Neural cell (in vitro differentiated cells): Measurements from ENCODE around the gene CLIP4. TPM values are rescaled to one million over a fixed set of nuclear protein-coding genes. Genes with fewer than 3 reads are reported as not detected.

Source experiments
- H2AFZ ChIP-seq: fragments of 200-600, 300-800 bp; sonication (generic), shearing (Covaris generic); 2 replicates; pipeline ENCODE4 v1.6.0; 2014; ENCODE audit warnings: low read depth, mild to moderate bottlenecking, antibody characterized with exemption, low read length, moderate library complexity
- H3F3A ChIP-seq: fragments of 200-600 bp; shearing (Covaris generic); 2 replicates; pipeline ENCODE4 v1.6.1; 2016; ENCODE audit warnings: mild to moderate bottlenecking, moderate library complexity, mixed read lengths, antibody characterized with exemption, low read length; ENCODE audit not compliant: insufficient read depth, poor library complexity, severe bottlenecking
- H3K27ac ChIP-seq: fragments of 200-600, 300-800 bp; sonication (generic), shearing (Covaris generic); 2 replicates; pipeline ENCODE4 v1.5.1; 2014; ENCODE audit warnings: mild to moderate bottlenecking, low read length, moderate library complexity
- H3K27me3 ChIP-seq: fragments of 300-800, 200-600 bp; sonication (generic), shearing (Covaris generic); 2 replicates; pipeline ENCODE4 v1.6.0; 2014; ENCODE audit warnings: mild to moderate bottlenecking, low read depth, low read length, moderate library complexity; ENCODE audit not compliant: insufficient read depth
- H3K36me3 ChIP-seq: fragments of 300-800, 200-600 bp; sonication (generic), shearing (Covaris generic); 2 replicates; pipeline ENCODE4 v1.5.1; 2014; ENCODE audit warnings: mild to moderate bottlenecking, antibody characterized with exemption, low read length, moderate library complexity; ENCODE audit not compliant: insufficient read depth
- H3K4me2 ChIP-seq: fragments of 300-800, 200-600 bp; sonication (generic), shearing (Covaris generic); 2 replicates; pipeline ENCODE4 v1.6.0; 2014; ENCODE audit warnings: mild to moderate bottlenecking, low read length
- H3K4me3 ChIP-seq: fragments of 300-800, 200-600 bp; sonication (generic), shearing (Covaris generic); 2 replicates; pipeline ENCODE4 v1.5.1; 2014; ENCODE audit warnings: mild to moderate bottlenecking, low read length, moderate library complexity
- H3K79me2 ChIP-seq: fragments of 200-600 bp; shearing (Covaris generic); replicated peaks from 2 replicates; pipeline ENCODE4 v1.6.0; 2014; ENCODE audit warnings: mild to moderate bottlenecking, low read length, moderate library complexity; ENCODE audit not compliant: insufficient read depth
- H3K9ac ChIP-seq: fragments of 300-800, 200-600 bp; sonication (generic), shearing (Covaris generic); 2 replicates; pipeline ENCODE4 v1.6.1; 2016; ENCODE audit warnings: mild to moderate bottlenecking, low read length, mixed read lengths
- H3K9me2 ChIP-seq: fragments of 200-600 bp; shearing (Covaris generic); 2 replicates; pipeline ENCODE4 v1.6.1; 2016; ENCODE audit warnings: mild to moderate bottlenecking, low read length, mixed read lengths; ENCODE audit not compliant: insufficient read depth
- H3K9me3 ChIP-seq: fragments of 200-600, 300-800 bp; sonication (generic), shearing (Covaris generic); 2 replicates; pipeline ENCODE4 v1.6.1; 2016; ENCODE audit warnings: mild to moderate bottlenecking, mixed run types, low read length, moderate library complexity, mixed read lengths
- H4K20me1 ChIP-seq: fragments of 200-600 bp; shearing (Covaris generic); 2 replicates; pipeline ENCODE4 v1.6.1; 2016; ENCODE audit warnings: mild to moderate bottlenecking, mixed run types; ENCODE audit not compliant: insufficient read depth
- EP300 ChIP-seq: fragments of 450-650 bp; conservative IDR thresholded peaks from 2 replicates; pipeline ENCODE4 v1.6.1; 2014; ENCODE audit warnings: antibody characterized with exemption, mild to moderate bottlenecking, moderate library complexity; ENCODE audit not compliant: poor library complexity, severe bottlenecking
- EZH2 ChIP-seq: fragments of 200-600, 300-800 bp; shearing (Covaris generic), sonication (generic); IDR thresholded peaks from 2 replicates; pipeline ENCODE4 v1.6.1; 2014; ENCODE audit warnings: antibody characterized with exemption, low read length, borderline replicate concordance, mild to moderate bottlenecking; ENCODE audit not compliant: insufficient read depth, poor library complexity, severe bottlenecking
- MXI1 ChIP-seq: fragments of 450-650 bp; conservative IDR thresholded peaks from 2 replicates; pipeline ENCODE4 v1.6.1; 2014; ENCODE audit warnings: antibody characterized with exemption, mild to moderate bottlenecking; ENCODE audit not compliant: poor library complexity, severe bottlenecking
- POLR2AphosphoS5 ChIP-seq: IDR thresholded peaks from 2 replicates; pipeline ENCODE4 v1.6.1; 2012
- RAD21 ChIP-seq: fragments of 450-650 bp; conservative IDR thresholded peaks from 2 replicates; pipeline ENCODE4 v1.6.1; 2014; ENCODE audit warnings: antibody characterized with exemption, mild to moderate bottlenecking, moderate library complexity
- SMC3 ChIP-seq: fragments of 450-650 bp; conservative IDR thresholded peaks from 2 replicates; pipeline ENCODE4 v1.6.1; 2014; ENCODE audit warnings: antibody characterized with exemption, mild to moderate bottlenecking, moderate library complexity; ENCODE audit not compliant: poor library complexity
- TAF1 ChIP-seq: IDR thresholded peaks from 2 replicates; pipeline ENCODE4 v1.6.1; 2012; ENCODE audit warnings: low read depth
- polyA plus RNA-seq: library from polyadenylated mRNA; depleted of rRNA; stranded (reverse); fragments of >200 nt; gene quantifications from 2 replicates; pipeline ENCODE4 v1.2.3, GENCODE V29; 2014
- TF ChIP-seq, protein P1 (sequence below): IDR thresholded peaks from 2 replicates; pipeline ENCODE4 v1.6.1; 2012; ENCODE audit warnings: borderline replicate concordance
- TF ChIP-seq, protein P2 (sequence below): fragments of 450-650 bp; IDR thresholded peaks from 2 replicates; pipeline ENCODE4 v1.5.1; 2014; ENCODE audit warnings: antibody characterized with exemption, mild to moderate bottlenecking, moderate library complexity; ENCODE audit not compliant: poor library complexity, severe bottlenecking

The CLIP4 gene
- polyA plus RNA-seq, 1 donor from 2014 or later, result 10.2 TPM

DNA sequence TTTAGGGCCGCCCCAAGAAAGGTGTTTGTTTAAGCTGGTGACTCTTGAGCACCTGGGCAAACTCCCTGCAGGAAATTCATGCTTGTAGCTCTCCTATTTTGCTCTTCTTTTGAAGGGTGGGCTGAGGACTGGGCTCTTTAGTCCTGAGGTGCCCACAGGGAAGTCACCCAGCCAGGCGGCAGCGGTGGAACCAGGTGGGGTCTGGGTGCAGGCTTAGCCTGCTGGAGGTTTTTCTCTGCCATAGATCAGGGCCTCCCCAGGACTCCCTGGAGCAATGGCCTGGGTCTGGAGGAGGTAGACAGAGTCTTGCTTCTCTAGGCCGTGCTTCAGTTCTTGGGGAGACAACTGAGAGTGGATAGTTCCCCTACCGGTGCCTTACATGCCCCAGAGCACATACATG, 99.9 kb downstream of the CLIP4 start:
- H3K4me2 ChIP-seq, result no peak overlapping the region
- H3K27me3 ChIP-seq, result no peaks in the 10 kb centered on the region
- H3K9ac ChIP-seq, result no peak overlapping the region
- H2AFZ ChIP-seq, result no peak overlapping the region
- H3K36me3 ChIP-seq, result no peaks in the 10 kb centered on the region
- no peak overlapping the region for H3K27ac ChIP-seq
- no peak overlapping the region for H3K4me3 ChIP-seq
- H4K20me1 ChIP-seq, result no peaks in the 10 kb centered on the region
- H3K79me2 ChIP-seq, result no peaks in the 10 kb centered on the region
- no peaks in the 10 kb centered on the region for H3K9me2 ChIP-seq
- no peaks in the 10 kb centered on the region for H3F3A ChIP-seq
- no peaks in the 10 kb centered on the region for H3K9me3 ChIP-seq
- TF ChIP-seq EP300 (no peak), SMC3 (no peak), EZH2 (no peak), TAF1 (no peak), MXI1 (no peak)
- TF ChIP-seq, protein P1, sequence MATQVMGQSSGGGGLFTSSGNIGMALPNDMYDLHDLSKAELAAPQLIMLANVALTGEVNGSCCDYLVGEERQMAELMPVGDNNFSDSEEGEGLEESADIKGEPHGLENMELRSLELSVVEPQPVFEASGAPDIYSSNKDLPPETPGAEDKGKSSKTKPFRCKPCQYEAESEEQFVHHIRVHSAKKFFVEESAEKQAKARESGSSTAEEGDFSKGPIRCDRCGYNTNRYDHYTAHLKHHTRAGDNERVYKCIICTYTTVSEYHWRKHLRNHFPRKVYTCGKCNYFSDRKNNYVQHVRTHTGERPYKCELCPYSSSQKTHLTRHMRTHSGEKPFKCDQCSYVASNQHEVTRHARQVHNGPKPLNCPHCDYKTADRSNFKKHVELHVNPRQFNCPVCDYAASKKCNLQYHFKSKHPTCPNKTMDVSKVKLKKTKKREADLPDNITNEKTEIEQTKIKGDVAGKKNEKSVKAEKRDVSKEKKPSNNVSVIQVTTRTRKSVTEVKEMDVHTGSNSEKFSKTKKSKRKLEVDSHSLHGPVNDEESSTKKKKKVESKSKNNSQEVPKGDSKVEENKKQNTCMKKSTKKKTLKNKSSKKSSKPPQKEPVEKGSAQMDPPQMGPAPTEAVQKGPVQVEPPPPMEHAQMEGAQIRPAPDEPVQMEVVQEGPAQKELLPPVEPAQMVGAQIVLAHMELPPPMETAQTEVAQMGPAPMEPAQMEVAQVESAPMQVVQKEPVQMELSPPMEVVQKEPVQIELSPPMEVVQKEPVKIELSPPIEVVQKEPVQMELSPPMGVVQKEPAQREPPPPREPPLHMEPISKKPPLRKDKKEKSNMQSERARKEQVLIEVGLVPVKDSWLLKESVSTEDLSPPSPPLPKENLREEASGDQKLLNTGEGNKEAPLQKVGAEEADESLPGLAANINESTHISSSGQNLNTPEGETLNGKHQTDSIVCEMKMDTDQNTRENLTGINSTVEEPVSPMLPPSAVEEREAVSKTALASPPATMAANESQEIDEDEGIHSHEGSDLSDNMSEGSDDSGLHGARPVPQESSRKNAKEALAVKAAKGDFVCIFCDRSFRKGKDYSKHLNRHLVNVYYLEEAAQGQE, result no peak

DNA sequence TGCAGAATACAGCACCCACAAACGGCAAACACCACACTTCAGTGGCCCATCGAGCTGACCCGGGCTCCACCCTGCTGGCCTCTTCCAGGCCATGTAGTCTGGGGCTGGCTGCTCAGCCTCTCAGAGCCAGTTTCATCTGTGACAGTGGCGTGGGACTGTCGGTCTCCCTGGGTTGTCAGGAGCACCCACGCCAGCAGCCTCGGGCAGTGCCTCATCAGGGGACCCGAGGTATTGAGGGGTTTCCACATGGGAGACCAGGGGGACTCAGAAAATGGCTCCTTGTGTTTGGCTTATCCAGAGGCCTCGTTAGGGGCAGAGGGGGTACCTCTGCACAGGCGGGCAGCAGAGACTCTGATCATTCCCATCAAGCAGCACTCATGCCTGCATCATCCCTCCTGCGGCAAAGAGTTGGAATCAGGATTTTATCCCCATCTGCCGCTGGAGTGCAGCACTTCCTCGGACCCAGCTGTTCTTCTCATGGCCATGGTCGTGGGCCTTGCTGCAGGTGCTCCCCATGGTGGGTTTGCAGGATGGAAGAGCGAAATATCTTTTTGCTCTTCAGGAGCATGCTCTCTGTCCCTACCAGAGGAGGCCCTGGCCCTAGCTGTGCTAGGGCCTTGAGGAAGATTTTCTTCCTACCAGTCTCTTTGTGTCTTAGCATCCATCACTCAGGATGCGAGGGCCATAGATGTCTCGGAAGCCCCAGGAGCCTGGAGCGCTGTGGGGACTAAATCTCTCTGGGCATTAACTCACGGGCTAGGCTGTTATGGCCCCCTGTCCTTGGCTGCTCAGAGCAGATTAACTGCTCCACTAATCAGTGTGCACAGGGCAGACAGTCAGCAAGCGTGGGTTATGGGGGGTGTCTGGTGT, 100.8 kb downstream of the CLIP4 start:
- H3K4me3 ChIP-seq, result no peak overlapping the region
- H4K20me1 ChIP-seq, result no peaks in the 10 kb centered on the region

More for the DNA sequence above, 100.8 kb downstream of the CLIP4 start:
- Histone ChIP-seq H2AFZ (no peak overlapping the region), H3K79me2 (no peaks in the 10 kb centered on the region), H3F3A (no peaks in the 10 kb centered on the region), H3K9me3 (no peaks in the 10 kb centered on the region), H3K9ac (no peak overlapping the region), H3K27ac (no peak overlapping the region), H3K4me2 (no peak overlapping the region), H3K36me3 (no peaks in the 10 kb centered on the region), H3K27me3 (no peaks in the 10 kb centered on the region), H3K9me2 (no peaks in the 10 kb centered on the region)
- TF ChIP-seq EP300 (no peak), SMC3 (no peak), POLR2AphosphoS5 (no peak), RAD21 (no peak), TAF1 (no peak), MXI1 (no peak)
- TF ChIP-seq, protein P2, sequence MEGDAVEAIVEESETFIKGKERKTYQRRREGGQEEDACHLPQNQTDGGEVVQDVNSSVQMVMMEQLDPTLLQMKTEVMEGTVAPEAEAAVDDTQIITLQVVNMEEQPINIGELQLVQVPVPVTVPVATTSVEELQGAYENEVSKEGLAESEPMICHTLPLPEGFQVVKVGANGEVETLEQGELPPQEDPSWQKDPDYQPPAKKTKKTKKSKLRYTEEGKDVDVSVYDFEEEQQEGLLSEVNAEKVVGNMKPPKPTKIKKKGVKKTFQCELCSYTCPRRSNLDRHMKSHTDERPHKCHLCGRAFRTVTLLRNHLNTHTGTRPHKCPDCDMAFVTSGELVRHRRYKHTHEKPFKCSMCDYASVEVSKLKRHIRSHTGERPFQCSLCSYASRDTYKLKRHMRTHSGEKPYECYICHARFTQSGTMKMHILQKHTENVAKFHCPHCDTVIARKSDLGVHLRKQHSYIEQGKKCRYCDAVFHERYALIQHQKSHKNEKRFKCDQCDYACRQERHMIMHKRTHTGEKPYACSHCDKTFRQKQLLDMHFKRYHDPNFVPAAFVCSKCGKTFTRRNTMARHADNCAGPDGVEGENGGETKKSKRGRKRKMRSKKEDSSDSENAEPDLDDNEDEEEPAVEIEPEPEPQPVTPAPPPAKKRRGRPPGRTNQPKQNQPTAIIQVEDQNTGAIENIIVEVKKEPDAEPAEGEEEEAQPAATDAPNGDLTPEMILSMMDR, result no peak
- TF ChIP-seq, protein P1, result no peak
